Measurements from ENCODE around the gene DENND4A.
"Not testable (repeated sequence)": the region's sequence is repeated elsewhere in the genome, so short reads cannot be mapped to it uniquely, and the experiment has no call there.

Gene DENND4A

DNA sequence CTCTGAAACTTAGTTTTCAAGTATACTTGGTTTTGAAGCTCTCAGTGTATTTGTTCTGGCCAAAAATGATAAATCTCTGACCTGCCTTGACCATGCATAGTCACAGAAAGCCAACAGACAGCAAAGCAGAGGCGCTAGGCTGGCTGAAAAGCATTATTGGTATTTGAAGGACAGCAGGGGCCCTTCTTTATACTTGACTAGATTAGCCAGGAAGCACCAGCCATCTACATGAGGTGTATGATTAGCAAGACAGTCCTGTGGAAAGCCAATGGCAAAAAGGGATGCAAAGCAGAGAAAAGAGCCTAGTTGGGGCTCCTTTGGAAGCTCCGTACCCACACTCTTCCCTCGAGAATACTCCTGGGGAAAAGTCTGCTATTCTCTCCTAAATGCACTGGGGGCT lies 162.5 kb downstream of the DENND4A start:
- TF ChIP-seq, protein P1, sequence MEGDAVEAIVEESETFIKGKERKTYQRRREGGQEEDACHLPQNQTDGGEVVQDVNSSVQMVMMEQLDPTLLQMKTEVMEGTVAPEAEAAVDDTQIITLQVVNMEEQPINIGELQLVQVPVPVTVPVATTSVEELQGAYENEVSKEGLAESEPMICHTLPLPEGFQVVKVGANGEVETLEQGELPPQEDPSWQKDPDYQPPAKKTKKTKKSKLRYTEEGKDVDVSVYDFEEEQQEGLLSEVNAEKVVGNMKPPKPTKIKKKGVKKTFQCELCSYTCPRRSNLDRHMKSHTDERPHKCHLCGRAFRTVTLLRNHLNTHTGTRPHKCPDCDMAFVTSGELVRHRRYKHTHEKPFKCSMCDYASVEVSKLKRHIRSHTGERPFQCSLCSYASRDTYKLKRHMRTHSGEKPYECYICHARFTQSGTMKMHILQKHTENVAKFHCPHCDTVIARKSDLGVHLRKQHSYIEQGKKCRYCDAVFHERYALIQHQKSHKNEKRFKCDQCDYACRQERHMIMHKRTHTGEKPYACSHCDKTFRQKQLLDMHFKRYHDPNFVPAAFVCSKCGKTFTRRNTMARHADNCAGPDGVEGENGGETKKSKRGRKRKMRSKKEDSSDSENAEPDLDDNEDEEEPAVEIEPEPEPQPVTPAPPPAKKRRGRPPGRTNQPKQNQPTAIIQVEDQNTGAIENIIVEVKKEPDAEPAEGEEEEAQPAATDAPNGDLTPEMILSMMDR (IDR thresholded peaks at IDR 0.05; ENCODE audit: borderline replicate concordance, insufficient read depth, low read depth, low read length), result no peak

DNA sequence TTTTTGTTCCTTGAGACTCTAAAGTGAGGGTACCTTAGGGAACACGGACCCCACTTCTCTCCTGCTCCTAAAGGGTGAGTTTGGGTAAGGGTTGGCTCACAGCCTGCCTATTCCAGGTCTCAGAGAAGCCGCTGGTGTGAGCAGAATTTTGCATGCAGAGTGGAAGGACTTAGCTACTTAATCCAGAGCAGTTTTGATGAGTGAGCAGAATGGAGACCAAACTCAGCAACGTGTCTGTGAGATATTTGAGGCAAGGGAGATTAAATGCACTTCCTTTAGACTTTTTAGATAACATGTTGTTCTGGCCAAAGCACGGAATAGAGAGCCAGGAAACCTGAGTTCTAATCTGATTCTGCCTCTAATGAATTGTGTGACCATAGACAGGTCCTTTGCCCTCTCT lies 165.2 kb downstream of the DENND4A start:
- TF ChIP-seq, protein P1 (IDR thresholded peaks at IDR 0.05; ENCODE audit: borderline replicate concordance, insufficient read depth, low read depth, low read length), result no peak
- no peak overlapping the region for H3K4me3 ChIP-seq (ENCODE audit: low read depth, low read length)

More for the DNA sequence above, 162.5 kb downstream of the DENND4A start:
- H3K4me3 ChIP-seq (ENCODE audit: low read depth, low read length), result no peak overlapping the region

DNA sequence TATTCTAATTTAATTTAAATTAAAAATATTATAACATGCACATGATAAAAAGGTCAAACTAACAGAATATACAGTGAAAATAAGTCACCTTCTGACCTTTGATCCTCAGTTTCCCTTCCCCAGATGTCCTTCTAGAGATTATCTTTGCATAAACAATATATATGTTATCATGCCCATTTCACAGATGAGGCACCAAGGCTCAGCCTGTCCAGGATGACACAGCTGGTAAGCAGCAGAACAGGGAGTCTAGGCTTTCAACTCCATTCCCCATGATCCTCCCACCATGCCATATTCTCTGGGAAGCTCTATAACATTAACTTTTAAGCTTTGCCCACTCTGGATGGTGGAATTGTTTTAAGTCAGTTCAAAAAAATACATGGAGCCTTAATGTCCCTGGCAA lies 169.0 kb downstream of the DENND4A start:
- TF ChIP-seq, protein P1 (IDR thresholded peaks at IDR 0.05; ENCODE audit: borderline replicate concordance, insufficient read depth, low read depth, low read length), result no peak

DNA sequence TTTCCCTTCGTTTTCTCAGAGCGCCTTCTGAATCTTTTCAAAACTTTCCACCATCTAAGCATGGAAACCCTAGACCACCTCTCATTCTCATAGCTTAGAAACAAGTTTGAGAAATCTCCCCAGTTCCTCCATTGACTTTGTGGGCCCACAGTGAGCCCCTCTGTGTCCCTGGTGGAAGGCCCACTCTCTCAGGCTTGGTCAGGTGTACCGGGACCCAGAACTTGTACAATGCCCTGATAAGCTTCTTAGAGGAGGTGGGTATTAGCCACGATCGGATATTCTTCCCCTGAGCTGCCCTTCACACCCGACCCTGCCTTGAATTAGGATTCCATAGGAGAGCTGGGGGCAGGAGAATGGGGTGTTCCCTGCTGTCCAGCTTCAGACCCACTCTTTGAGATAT lies 170.5 kb downstream of the DENND4A start, which contains the start of gene SLC24A1:
TSS of gene SLC24A1 (plus strand) at position 301 of the 400 bp plus-strand sequence. CDS start 2,143 bp downstream, outside the sequence.
- TF ChIP-seq, protein P1 (IDR thresholded peaks at IDR 0.05; ENCODE audit: borderline replicate concordance, insufficient read depth, low read depth, low read length), result no peak
- H3K4me3 ChIP-seq (ENCODE audit: low read depth, low read length), result no peak within 1 kb of the TSS

More for the DNA sequence above, 169.0 kb downstream of the DENND4A start:
- H3K4me3 ChIP-seq (ENCODE audit: low read depth, low read length), result no peak overlapping the region

DNA sequence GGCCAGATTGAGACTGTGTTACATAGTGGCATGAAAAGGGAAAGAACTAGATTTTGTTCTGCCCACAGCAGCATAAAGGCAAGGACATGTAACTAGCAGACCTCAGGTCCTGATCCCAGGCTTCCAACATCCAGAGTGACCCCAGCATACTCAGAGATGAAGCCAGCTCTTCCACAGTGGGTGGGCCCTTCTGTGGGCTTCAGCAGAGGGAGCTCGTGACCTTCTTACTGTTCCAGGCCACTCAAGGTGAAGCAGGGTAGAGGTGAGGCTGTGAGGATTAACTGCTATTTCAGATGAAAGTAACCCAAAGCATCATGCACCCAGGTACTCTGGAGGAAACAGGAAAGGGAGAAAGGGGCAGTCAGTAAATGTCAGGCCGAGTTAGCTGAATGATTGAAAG lies 171.3 kb downstream of the DENND4A start:
- TF ChIP-seq, protein P1 (IDR thresholded peaks at IDR 0.05; ENCODE audit: borderline replicate concordance, insufficient read depth, low read depth, low read length), result peak; percentile 19; the same call in 1 of the 2 replicates
- no peak overlapping the region for H3K4me3 ChIP-seq (ENCODE audit: low read depth, low read length)

DNA sequence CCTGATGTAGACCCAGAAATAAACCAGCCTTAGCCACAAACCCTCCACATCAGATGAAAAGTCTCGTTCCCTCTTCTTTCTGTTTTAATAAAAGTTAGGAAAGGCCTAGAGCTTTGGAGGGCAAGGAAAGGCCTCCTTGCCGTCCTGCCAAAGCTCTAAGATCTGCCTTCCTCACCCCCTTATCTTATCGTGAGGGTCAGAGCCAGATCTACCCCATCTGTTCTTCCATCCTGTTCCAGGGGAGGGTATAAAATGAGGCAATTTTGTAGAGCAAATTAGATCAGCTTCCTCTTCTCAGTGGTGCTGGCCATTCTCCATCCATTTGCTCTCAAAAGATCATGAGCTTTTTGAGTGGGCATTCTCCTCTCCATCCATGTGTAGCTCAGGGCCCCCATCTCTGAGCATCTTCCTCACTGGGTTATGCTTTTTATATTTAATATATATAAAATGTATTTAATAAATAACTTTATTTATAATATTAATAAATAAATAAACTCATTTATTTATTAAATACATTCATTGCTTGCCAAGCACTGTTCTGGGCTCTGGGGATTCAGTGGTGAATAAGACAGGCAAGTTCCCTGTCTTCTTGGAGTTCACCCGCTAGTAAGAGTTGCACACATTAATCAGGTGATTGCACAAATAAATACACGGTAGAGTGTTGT lies 172.3 kb downstream of the DENND4A start:
- H3K4me3 ChIP-seq (ENCODE audit: low read depth, low read length), result no peak overlapping the region
- TF ChIP-seq, protein P1 (IDR thresholded peaks at IDR 0.05; ENCODE audit: borderline replicate concordance, insufficient read depth, low read depth, low read length), result no peak

DNA sequence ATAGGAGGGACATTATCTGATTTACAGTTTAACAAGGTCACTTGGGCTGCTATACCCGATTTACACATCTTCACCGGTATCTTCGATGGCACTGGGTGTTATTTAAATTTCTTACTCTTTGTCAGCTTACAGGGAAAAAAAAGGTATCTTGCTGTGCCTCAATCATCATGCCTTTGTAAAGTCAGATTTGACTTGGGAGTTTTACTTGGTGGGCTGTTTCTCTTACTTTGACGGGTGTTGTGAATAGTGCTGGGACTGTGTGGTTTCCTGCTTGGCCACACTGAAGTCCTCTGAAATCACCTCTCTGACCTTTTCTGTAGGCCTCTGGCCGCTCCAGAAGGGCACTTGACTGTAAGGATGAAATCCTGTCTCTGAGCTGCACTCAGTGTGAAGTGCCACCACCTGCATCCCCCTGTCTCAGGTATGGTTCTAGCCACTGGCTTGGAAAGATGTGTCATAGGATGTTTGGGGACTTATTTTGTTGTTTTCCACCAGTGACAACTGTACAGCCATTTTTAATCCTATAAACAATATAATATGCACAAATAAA lies 173.5 kb downstream of the DENND4A start:
- TF ChIP-seq, protein P1 (IDR thresholded peaks at IDR 0.05; ENCODE audit: borderline replicate concordance, insufficient read depth, low read depth, low read length), result no peak
- no peak overlapping the region for H3K4me3 ChIP-seq (ENCODE audit: low read depth, low read length)

DNA sequence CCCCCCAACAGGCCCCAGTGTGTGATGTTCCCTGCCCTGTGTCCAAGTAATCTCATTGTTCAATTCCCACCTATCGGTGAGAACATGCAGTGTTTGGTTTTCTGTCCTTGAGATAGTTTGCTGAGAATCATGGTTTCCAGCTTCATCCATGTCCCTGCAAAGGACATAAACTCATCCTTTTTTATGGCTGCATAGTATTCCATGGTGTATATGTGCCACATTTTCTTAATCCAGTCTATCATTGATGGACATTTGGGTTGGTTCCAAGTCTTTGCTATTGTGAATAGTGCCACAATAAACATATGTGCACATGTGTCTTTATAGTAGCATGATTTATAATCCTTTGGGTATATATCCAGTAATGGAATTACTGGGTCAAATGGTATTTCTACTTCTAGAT lies 176.2 kb downstream of the DENND4A start:
- not testable (repeated sequence) for H3K4me3 ChIP-seq (ENCODE audit: low read depth, low read length)
